H1 (cell line): Measurements from ENCODE around the gene COL6A5. TPM values are rescaled to one million over a fixed set of nuclear protein-coding genes. Genes with fewer than 3 reads are reported as not detected.

Experiments
- CTCF ChIA-PET: fragments of 300-600 bp; sonication (Branson Sonifier 250); formaldehyde crosslinking; loops from one replicate; lab custom pipeline; 2021; ENCODE audit not compliant: partially characterized antibody; lab: Charles Lee
- POLR2A ChIA-PET: fragments of 300-600 bp; sonication (Branson Sonifier 250); formaldehyde crosslinking; loops from one replicate; lab custom pipeline; 2021; ENCODE audit warnings: inconsistent platforms; ENCODE audit not compliant: partially characterized antibody; lab: Charles Lee
- DNase-seq, 2 experiments: peaks; one replicate each; pipeline versions ENCODE4 v3.0.0 to v3.0.0-alpha.2; 2010 to 2022; ENCODE audit warnings: low spot score in 2 of 2, low read depth in 1 of 2, mixed read lengths in 1 of 2
- FAIRE-seq: peaks from 2 replicates; lab custom pipeline; 2011; peaks lifted over from hg19 to GRCh38; lab: Jason Lieb, UNC
- H2AFZ ChIP-seq: 2 replicates; pipeline ENCODE4 v1.8.1; 2012; ENCODE audit warnings: low read length, inconsistent platforms
- H2AK5ac ChIP-seq: 2 replicates; pipeline ENCODE4 v1.6.1; 2013; ENCODE audit warnings: low read depth, low read length
- H2BK120ac ChIP-seq: replicated peaks from 2 replicates; pipeline ENCODE3; 2013; ENCODE audit warnings: low read depth, low read length, inconsistent platforms
- H2BK12ac ChIP-seq: 2 replicates; pipeline ENCODE4 v1.6.1; 2013; ENCODE audit warnings: low read depth, low read length
- H2BK15ac ChIP-seq: 2 replicates; pipeline ENCODE4 v1.6.1; 2013; ENCODE audit warnings: low read length
- H2BK20ac ChIP-seq: 2 replicates; pipeline ENCODE4 v1.6.1; 2013; ENCODE audit warnings: low read length
- H2BK5ac ChIP-seq: 2 replicates; pipeline ENCODE4 v1.6.1; 2013; ENCODE audit warnings: low read depth, low read length
- H3K14ac ChIP-seq: 2 replicates; pipeline ENCODE4 v1.6.1; 2013; ENCODE audit warnings: inconsistent platforms; ENCODE audit not compliant: insufficient read length
- H3K18ac ChIP-seq: 2 replicates; pipeline ENCODE4 v1.6.1; 2013; ENCODE audit warnings: low read length; ENCODE audit errors: extremely low read depth
- H3K23ac ChIP-seq: 2 replicates; pipeline ENCODE4 v1.6.1; 2013; ENCODE audit warnings: inconsistent platforms; ENCODE audit not compliant: insufficient read length
- H3K23me2 ChIP-seq: 2 replicates; pipeline ENCODE4 v1.6.1; 2013; ENCODE audit warnings: low read depth, low read length
- H3K27ac ChIP-seq: 2 replicates; pipeline ENCODE4 v1.6.1; 2011; ENCODE audit warnings: low read depth, low read length, inconsistent platforms
- H3K27me3 ChIP-seq, 4 experiments: replicated peaks in 1 of 4; 1 replicate in 1 of 4; 2 replicates in 3 of 4; pipeline versions ENCODE4 v1.6.1 to v1.8.1; 2011 to 2013; ENCODE audit warnings: low read length in 3 of 4, mild to moderate bottlenecking in 3 of 4, inconsistent platforms in 2 of 4, mixed read lengths in 2 of 4, moderate library complexity in 1 of 4; ENCODE audit not compliant: control insufficient read depth in 3 of 4, insufficient read depth in 3 of 4; ENCODE audit errors: extremely low read depth in 1 of 4
- H3K36me3 ChIP-seq, 4 experiments: 2 replicates each; pipeline versions ENCODE4 v1.6.1 to v1.8.1; 2011 to 2013; ENCODE audit warnings: mild to moderate bottlenecking in 4 of 4, low read length in 3 of 4, moderate library complexity in 2 of 4, control low read depth in 1 of 4, inconsistent platforms in 1 of 4; ENCODE audit not compliant: insufficient read depth in 4 of 4, control insufficient read depth in 2 of 4
- H3K4ac ChIP-seq: replicated peaks from 2 replicates; pipeline ENCODE3; 2013; ENCODE audit warnings: low read length, low read depth, mixed read lengths, inconsistent platforms; ENCODE audit not compliant: insufficient read length
- H3K4me1 ChIP-seq, 4 experiments: replicated peaks in 1 of 4; 1 replicate in 1 of 4; 2 replicates in 3 of 4; pipeline versions ENCODE4 v1.6.1 to v1.8.1; 2011 to 2013; ENCODE audit warnings: low read length in 3 of 4, inconsistent platforms in 2 of 4, mixed read lengths in 1 of 4; ENCODE audit not compliant: insufficient read depth in 4 of 4, control insufficient read depth in 3 of 4
- H3K4me2 ChIP-seq, 2 experiments: 2 replicates each; pipeline versions ENCODE4 v1.6.1 to v1.8.1; 2011 to 2013; ENCODE audit warnings: low read depth in 2 of 2, low read length in 2 of 2, control low read depth in 1 of 2, inconsistent platforms in 1 of 2, mild to moderate bottlenecking in 1 of 2; ENCODE audit not compliant: insufficient read depth in 1 of 2
- H3K4me3 ChIP-seq, 4 experiments: fragments of 200-600, 300-600 bp in 1 of 4; sonication (generic), shearing (Covaris generic), sonication (Bioruptor Twin) in 1 of 4; 2 replicates each; pipeline versions ENCODE4 v1.5.1 to v1.8.1; 2011 to 2016; ENCODE audit warnings: low read length in 4 of 4, low read depth in 3 of 4, control low read depth in 2 of 4, inconsistent platforms in 2 of 4, mild to moderate bottlenecking in 2 of 4, mixed read lengths in 1 of 4, moderate library complexity in 1 of 4; ENCODE audit not compliant: insufficient read depth in 2 of 4; ENCODE audit errors: extremely low read depth in 1 of 4
- H3K56ac ChIP-seq: replicated peaks from 2 replicates; pipeline ENCODE3; 2013; ENCODE audit warnings: low read depth, mild to moderate bottlenecking, mixed read lengths, low read length, inconsistent platforms; ENCODE audit not compliant: insufficient read length
- H3K79me1 ChIP-seq: 2 replicates; pipeline ENCODE4 v1.6.1; 2013; ENCODE audit warnings: low read depth, low read length, control low read depth
- H3K79me2 ChIP-seq, 2 experiments: 2 replicates each; pipeline versions ENCODE4 v1.6.1 to v1.8.1; 2012 to 2013; ENCODE audit warnings: low read length in 2 of 2, mild to moderate bottlenecking in 2 of 2, inconsistent platforms in 1 of 2; ENCODE audit not compliant: insufficient read depth in 2 of 2, control insufficient read depth in 1 of 2
- H3K9ac ChIP-seq, 4 experiments: replicated peaks in 1 of 4; 1 replicate in 1 of 4; 2 replicates in 3 of 4; pipeline versions ENCODE4 v1.6.1 to v1.8.1; 2011 to 2013; ENCODE audit warnings: low read depth in 3 of 4, low read length in 3 of 4, control low read depth in 2 of 4, mild to moderate bottlenecking in 2 of 4, moderate library complexity in 2 of 4, inconsistent platforms in 1 of 4; ENCODE audit errors: extremely low read depth in 1 of 4
- H3K9me3 ChIP-seq, 2 experiments: 2 replicates each; pipeline versions ENCODE4 v1.6.1 to v1.8.1; 2012 to 2013; ENCODE audit warnings: mild to moderate bottlenecking in 2 of 2, moderate library complexity in 2 of 2, control low read depth in 1 of 2, inconsistent platforms in 1 of 2, low read depth in 1 of 2, low read length in 1 of 2, mixed read lengths in 1 of 2; ENCODE audit not compliant: insufficient read depth in 2 of 2
- H4K20me1 ChIP-seq, 2 experiments: replicated peaks in 1 of 2; 2 replicates each; pipeline versions ENCODE3 to v1.8.1; 2011 to 2013; ENCODE audit warnings: inconsistent platforms in 2 of 2, low read length in 2 of 2, mild to moderate bottlenecking in 1 of 2; ENCODE audit not compliant: insufficient read depth in 2 of 2, control insufficient read depth in 1 of 2
- H4K5ac ChIP-seq: 2 replicates; pipeline ENCODE4 v1.6.1; 2013; ENCODE audit warnings: low read length, low read depth, mixed read lengths, inconsistent platforms; ENCODE audit not compliant: insufficient read length
- H4K8ac ChIP-seq: 2 replicates; pipeline ENCODE4 v1.8.0; 2013; ENCODE audit warnings: mild to moderate bottlenecking, moderate library complexity, low read length, inconsistent platforms; ENCODE audit not compliant: insufficient read depth; ENCODE audit errors: extremely low read depth
- H4K91ac ChIP-seq: replicated peaks from 2 replicates; pipeline ENCODE3; 2013; ENCODE audit warnings: low read length, mixed read lengths, inconsistent platforms; ENCODE audit not compliant: insufficient read length
- CHD1 ChIP-seq: IDR thresholded peaks from 2 replicates; pipeline ENCODE4 v1.6.1; 2012; ENCODE audit warnings: low read depth, low read length, improper control_type of control experiment
- CHD2 ChIP-seq: IDR thresholded peaks from 2 replicates; pipeline ENCODE4 v1.6.1; 2012; ENCODE audit warnings: low read length, improper control_type of control experiment
- NANOG ChIP-seq: IDR thresholded peaks from 2 replicates; pipeline ENCODE4 v1.6.1; 2011; ENCODE audit warnings: low read length, low read depth, mild to moderate bottlenecking, inconsistent platforms; ENCODE audit not compliant: insufficient read depth, poor library complexity, severe bottlenecking
- RNF2 ChIP-seq: fragments of 200-900, 300-1000 bp; sonication (generic); IDR thresholded peaks from 2 replicates; pipeline ENCODE4 v1.7.1; 2016; ENCODE audit warnings: borderline replicate concordance, low read depth, mild to moderate bottlenecking, antibody characterized with exemption, low read length; ENCODE audit not compliant: poor library complexity, severe bottlenecking; ENCODE audit errors: missing control alignments
- SIX5 ChIP-seq: IDR thresholded peaks from 2 replicates; pipeline ENCODE4 v1.6.1; 2011; ENCODE audit warnings: mild to moderate bottlenecking, low read depth, low read length
- TEAD4 ChIP-seq: IDR thresholded peaks from 2 replicates; pipeline ENCODE4 v1.6.1; 2012; ENCODE audit warnings: low read depth, low read length, inconsistent platforms, mixed read lengths
- WGBS, 2 experiments: shearing (Covaris generic) in 1 of 2; methylation state at CpG; one replicate each; pipeline versions ENCODE4 v1.1.6 to v1.1.7; 2013 to 2015; ENCODE audit warnings: low lambda C conversion rate in 2 of 2, mixed read lengths in 2 of 2, inconsistent platforms in 1 of 2, low coverage in 1 of 2, missing lambda C conversion rate in 1 of 2; ENCODE audit not compliant: insufficient replicate concordance in 2 of 2, insufficient coverage in 1 of 2, insufficient read length in 1 of 2; ENCODE audit errors: extremely low coverage in 1 of 2, missing lambda C conversion rate in 1 of 2; 5-methylcytosine and 5-hydroxymethylcytosine counted together
- polyA plus RNA-seq, 7 experiments: library from polyadenylated mRNA; depleted of rRNA in 3 of 7; stranded (reverse) in 5 of 7; unstranded in 2 of 7; fragments of >200 nt in 5 of 7; fragments of 200-250 nt in 2 of 7; gene quantifications; 1 replicate in 5 of 7; 2 replicates in 1 of 7; 4 replicates in 1 of 7; pipeline versions ENCODE4 v1.2.1 to v1.2.3, GENCODE V29; 2011 to 2013; ENCODE audit warnings: missing spikeins in 2 of 7, mixed read lengths in 2 of 7
- total RNA-seq: library from RNA; stranded (reverse); fragmentation: NEBNext Ultra II Directional; extraction: Animal tissue kit (Norgen Biotek cat#: 25700); gene quantifications from 2 replicates; pipeline ENCODE4 v1.2.1, GENCODE V29; 2021
- TF ChIP-seq, protein P1 (sequence below): IDR thresholded peaks from 2 replicates; pipeline ENCODE4 v1.6.1; 2011; ENCODE audit warnings: low read length, improper control_type of control experiment
- TF ChIP-seq, protein P2 (sequence below), 3 experiments: IDR thresholded peaks; 1 replicate in 2 of 3; 2 replicates in 1 of 3; pipeline versions ENCODE4 v1.5.1 to v1.6.1; 2011; ENCODE audit warnings: low read length in 3 of 3, mild to moderate bottlenecking in 3 of 3, inconsistent platforms in 2 of 3, low read depth in 1 of 3, moderate library complexity in 1 of 3; ENCODE audit not compliant: insufficient read depth in 1 of 3; ENCODE audit errors: control extremely low read depth in 1 of 3
- TF ChIP-seq, protein P3 (sequence below): IDR thresholded peaks from 2 replicates; pipeline ENCODE4 v1.6.1; 2012; ENCODE audit warnings: inconsistent platforms

Gene COL6A5
- total and polyA plus RNA-seq, 2 of the 8 experiments (the other 6 are each of a cell fraction or from before 2014, with no cell fraction given): 0.05 to 0.06 TPM

DNA sequence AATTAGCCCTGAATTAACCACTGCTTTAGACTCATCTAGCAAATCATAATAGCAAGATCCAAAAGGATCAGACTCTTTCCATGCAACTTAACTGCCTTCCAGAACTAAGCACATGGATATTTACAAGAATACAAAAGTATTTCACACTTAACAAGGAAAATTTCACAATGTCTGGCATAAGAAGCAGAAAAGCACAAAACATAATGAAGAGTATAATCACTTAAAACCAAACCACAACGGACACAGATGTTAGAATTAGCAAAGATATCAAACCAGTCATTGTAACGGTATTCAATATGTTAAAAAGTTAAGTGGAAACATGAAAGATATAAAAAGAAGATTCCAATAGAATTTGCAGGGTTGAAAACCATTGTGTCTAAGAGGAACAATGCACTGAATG, 120.0 kb downstream of the COL6A5 start:
- Histone ChIP-seq H2AFZ (no peak overlapping the region), H3K9ac (no peak overlapping the region), H3K4me3 (no peak overlapping the region), H3K79me2 (no peaks in the 10 kb centered on the region)
- WGBS, 2 experiments: 85% methylated on average over 2 of the region's 2 CpGs; no CpG with 5 or more reads in 1 of the 2 experiments
- no peak for DNase-seq
- TF ChIP-seq, protein P1, sequence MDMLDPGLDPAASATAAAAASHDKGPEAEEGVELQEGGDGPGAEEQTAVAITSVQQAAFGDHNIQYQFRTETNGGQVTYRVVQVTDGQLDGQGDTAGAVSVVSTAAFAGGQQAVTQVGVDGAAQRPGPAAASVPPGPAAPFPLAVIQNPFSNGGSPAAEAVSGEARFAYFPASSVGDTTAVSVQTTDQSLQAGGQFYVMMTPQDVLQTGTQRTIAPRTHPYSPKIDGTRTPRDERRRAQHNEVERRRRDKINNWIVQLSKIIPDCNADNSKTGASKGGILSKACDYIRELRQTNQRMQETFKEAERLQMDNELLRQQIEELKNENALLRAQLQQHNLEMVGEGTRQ: no peak
- TF ChIP-seq RNF2: no peak
- TF ChIP-seq, protein P2, sequence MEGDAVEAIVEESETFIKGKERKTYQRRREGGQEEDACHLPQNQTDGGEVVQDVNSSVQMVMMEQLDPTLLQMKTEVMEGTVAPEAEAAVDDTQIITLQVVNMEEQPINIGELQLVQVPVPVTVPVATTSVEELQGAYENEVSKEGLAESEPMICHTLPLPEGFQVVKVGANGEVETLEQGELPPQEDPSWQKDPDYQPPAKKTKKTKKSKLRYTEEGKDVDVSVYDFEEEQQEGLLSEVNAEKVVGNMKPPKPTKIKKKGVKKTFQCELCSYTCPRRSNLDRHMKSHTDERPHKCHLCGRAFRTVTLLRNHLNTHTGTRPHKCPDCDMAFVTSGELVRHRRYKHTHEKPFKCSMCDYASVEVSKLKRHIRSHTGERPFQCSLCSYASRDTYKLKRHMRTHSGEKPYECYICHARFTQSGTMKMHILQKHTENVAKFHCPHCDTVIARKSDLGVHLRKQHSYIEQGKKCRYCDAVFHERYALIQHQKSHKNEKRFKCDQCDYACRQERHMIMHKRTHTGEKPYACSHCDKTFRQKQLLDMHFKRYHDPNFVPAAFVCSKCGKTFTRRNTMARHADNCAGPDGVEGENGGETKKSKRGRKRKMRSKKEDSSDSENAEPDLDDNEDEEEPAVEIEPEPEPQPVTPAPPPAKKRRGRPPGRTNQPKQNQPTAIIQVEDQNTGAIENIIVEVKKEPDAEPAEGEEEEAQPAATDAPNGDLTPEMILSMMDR (IDR thresholded peaks at IDR 0.05; ENCODE audit: control extremely low read depth in 1 of 3, insufficient read depth in 1 of 3, low read depth in 1 of 3, low read length in 3 of 3): no peak
- no peak for TF ChIP-seq TEAD4
- TF ChIP-seq SIX5: no peak
- TF ChIP-seq, protein P3, sequence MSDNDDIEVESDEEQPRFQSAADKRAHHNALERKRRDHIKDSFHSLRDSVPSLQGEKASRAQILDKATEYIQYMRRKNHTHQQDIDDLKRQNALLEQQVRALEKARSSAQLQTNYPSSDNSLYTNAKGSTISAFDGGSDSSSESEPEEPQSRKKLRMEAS: no peak
- no peak for TF ChIP-seq CHD2
- no peak for TF ChIP-seq CHD1
- no peak for TF ChIP-seq NANOG
- TF ChIP-seq, all 59 proteins: peak for 0
- Histone ChIP-seq H3K56ac (no peak overlapping the region), H3K79me1 (no peaks in the 10 kb centered on the region), H3K4ac (no peak overlapping the region), H3K18ac (no peak overlapping the region), H3K14ac (no peak overlapping the region), H3K9me3 (no peaks in the 10 kb centered on the region), H2BK15ac (no peak overlapping the region), H4K20me1 (no peaks in the 10 kb centered on the region), H3K4me2 (no peak overlapping the region), H2BK20ac (no peak overlapping the region), H2BK120ac (no peak overlapping the region), H3K23me2 (peaks cover 3% of the 10 kb centered on the region; the same call in 1 of the 2 replicates), H4K8ac (no peak overlapping the region), H4K5ac (no peak overlapping the region), H2BK5ac (no peak overlapping the region), H4K91ac (no peak overlapping the region), H3K36me3 (no peaks in the 10 kb centered on the region), H2BK12ac (no peak overlapping the region), H3K23ac (no peak overlapping the region), H3K4me1 (no peaks in the 10 kb centered on the region), H2AK5ac (no peak overlapping the region), H3K27ac (no peak overlapping the region), H3K27me3 (no peaks in the 10 kb centered on the region)
- POLR2A ChIA-PET: no interaction called here
- FAIRE-seq: no peak
- CTCF ChIA-PET: no interaction called here
